Small intestine (tissue), 7 donors: ENCODE results near the gene NPAS1. TPM values are rescaled to one million over a fixed set of nuclear protein-coding genes. Genes with fewer than 3 reads are reported as not detected.
A peak's percentile ranks its signal among the peaks of the same experiment; 100 is the strongest.

Experiments used
- DNase-seq, 2 donors: peaks; one replicate each; pipeline versions ENCODE4 v3.0.0 to v3.0.0-alpha.2; 2013
- FAIRE-seq: peaks from 2 replicates; lab custom pipeline; 2012; peaks lifted over from hg19 to GRCh38; lab: Jason Lieb, UNC
- H3K27ac ChIP-seq, 3 donors: one replicate each; pipeline ENCODE4 v1.5.1; 2013; ENCODE audit warnings: low read length in 2 of 3, mild to moderate bottlenecking in 2 of 3, control low read depth in 1 of 3, inconsistent platforms in 1 of 3, low read depth in 1 of 3, moderate library complexity in 1 of 3
- H3K27me3 ChIP-seq, 3 donors: one replicate each; pipeline ENCODE4 v1.6.1; 2013; ENCODE audit warnings: low read length in 3 of 3, inconsistent platforms in 1 of 3; ENCODE audit not compliant: control insufficient read depth in 3 of 3, insufficient read depth in 3 of 3
- H3K36me3 ChIP-seq, 3 donors: one replicate each; pipeline ENCODE4 v1.6.1; 2013; ENCODE audit warnings: low read length in 3 of 3, inconsistent platforms in 1 of 3, low read depth in 1 of 3, mild to moderate bottlenecking in 1 of 3, moderate library complexity in 1 of 3; ENCODE audit not compliant: control insufficient read depth in 3 of 3, insufficient read depth in 2 of 3
- H3K4me1 ChIP-seq, 3 donors: one replicate each; pipeline ENCODE4 v1.6.1; 2013; ENCODE audit warnings: low read length in 2 of 3, inconsistent platforms in 1 of 3, low read depth in 1 of 3, mild to moderate bottlenecking in 1 of 3, moderate library complexity in 1 of 3; ENCODE audit not compliant: control insufficient read depth in 3 of 3, insufficient read depth in 2 of 3
- H3K4me3 ChIP-seq, 3 donors: one replicate each; pipeline ENCODE4 v1.5.1; 2013; ENCODE audit warnings: low read length in 3 of 3, control low read depth in 1 of 3, inconsistent platforms in 1 of 3, low read depth in 1 of 3, mild to moderate bottlenecking in 1 of 3, moderate library complexity in 1 of 3
- H3K9me3 ChIP-seq, 2 donors: one replicate each; pipeline ENCODE4 v1.6.1; 2013; ENCODE audit warnings: low read depth in 1 of 2, low read length in 1 of 2; ENCODE audit not compliant: control insufficient read depth in 2 of 2, insufficient read depth in 1 of 2
- WGBS, 3 donors: extraction: QIAGEN DNeasy Blood & Tissue Kit; methylation state at CpG; one replicate each; pipeline ENCODE4 v1.1.7; 2013; 5-methylcytosine and 5-hydroxymethylcytosine counted together
- polyA plus RNA-seq, 4 donors: library from polyadenylated mRNA; stranded (reverse) in 3 of 4; unstranded in 1 of 4; fragments of 200-250 nt in 3 of 4; fragments of 120-200 nt in 1 of 4; gene quantifications; one replicate each; pipeline versions ENCODE4 v1.2.1 to v1.2.3, GENCODE V29; 2013
- donor health status: healthy with polysubstance abuse.
- donor health status: control.
- donor health status: control.
- donor health status: Bipolar disorder and iron deficiency.
- donor health status: healthy.

The NPAS1 gene
- polyA plus RNA-seq, 4 donors, result 0.24 to 0.44 TPM; not detected in 2

GRCh38 chr19:46995492-46995891 lies 24.1 kb upstream of the NPAS1 start:
- H3K27me3 ChIP-seq, result no peaks in the 10 kb centered on the region
- H3K36me3 ChIP-seq, result peaks cover 10 to 93% (median 12%) of the 10 kb centered on the region in 3 donors
- 92 to 96% (median 93%) methylated on average over 7 of the region's 7 CpGs for WGBS, 3 donors
- H3K4me1 ChIP-seq, result peaks cover 0 to 8% (median 0%) of the 10 kb centered on the region in 3 donors
- FAIRE-seq, result no peak
- no peak overlapping the region for H3K27ac ChIP-seq
- H3K9me3 ChIP-seq, result no peaks in the 10 kb centered on the region
- no peak overlapping the region for H3K4me3 ChIP-seq
- DNase-seq, result no peak

GRCh38 chr19:46998445-46999125 lies 21.1 kb upstream of the NPAS1 start:
- no peak overlapping the region for H3K4me3 ChIP-seq
- no peak overlapping the region for H3K27ac ChIP-seq
- DNase-seq (no peak), FAIRE-seq (no peak)
- no peaks in the 10 kb centered on the region for H3K9me3 ChIP-seq
- peaks cover 0 to 6% (median 3%) of the 10 kb centered on the region in 3 donors for H3K27me3 ChIP-seq
- WGBS, 3 donors, result 92 to 96% (median 94%) methylated on average over 21 to 22 of the region's 22 CpGs
- H3K4me1 ChIP-seq, result no peaks in the 10 kb centered on the region
- H3K36me3 ChIP-seq, result peaks cover 9 to 95% (median 22%) of the 10 kb centered on the region in 3 donors

GRCh38 chr19:46999377-46999776 lies 20.3 kb upstream of the NPAS1 start:
- WGBS, 3 donors, result 90 to 92% (median 91%) methylated on average over 7 of the region's 7 CpGs
- DNase-seq, result no peak
- no peak for FAIRE-seq

GRCh38 chr19:46999878-47000277 lies 19.8 kb upstream of the NPAS1 start:
- DNase-seq (no peak), FAIRE-seq (no peak)
- Histone ChIP-seq H3K27me3 (peaks cover 0 to 11% (median 4%) of the 10 kb centered on the region in 3 donors), H3K4me3 (no peak overlapping the region), H3K4me1 (peaks cover 0 to 5% (median 0%) of the 10 kb centered on the region in 3 donors), H3K9me3 (no peaks in the 10 kb centered on the region), H3K36me3 (peaks cover 8 to 82% (median 22%) of the 10 kb centered on the region in 3 donors), H3K27ac (no peak overlapping the region)
- 93 to 98% (median 96%) methylated on average over 14 of the region's 14 CpGs for WGBS, 3 donors

More at GRCh38 chr19:46999377-46999776, 20.3 kb upstream of the NPAS1 start:
- H3K36me3 ChIP-seq, result peaks cover 8 to 87% (median 22%) of the 10 kb centered on the region in 3 donors
- H3K9me3 ChIP-seq, result no peaks in the 10 kb centered on the region
- peaks cover 0 to 5% (median 0%) of the 10 kb centered on the region in 3 donors for H3K4me1 ChIP-seq
- H3K27me3 ChIP-seq, result peaks cover 0 to 11% (median 4%) of the 10 kb centered on the region in 3 donors
- H3K4me3 ChIP-seq, result no peak overlapping the region
- H3K27ac ChIP-seq, result no peak overlapping the region

GRCh38 chr19:47000373-47000772 lies 19.3 kb upstream of the NPAS1 start:
- Histone ChIP-seq H3K9me3 (no peaks in the 10 kb centered on the region), H3K4me1 (peaks cover 0 to 5% (median 0%) of the 10 kb centered on the region in 3 donors), H3K27me3 (peaks cover 0 to 16% (median 4%) of the 10 kb centered on the region in 3 donors), H3K36me3 (peaks cover 8 to 83% (median 22%) of the 10 kb centered on the region in 3 donors), H3K27ac (no peak overlapping the region), H3K4me3 (no peak overlapping the region)
- FAIRE-seq, result no peak
- WGBS, 3 donors, result 95 to 97% (median 95%) methylated on average over 18 of the region's 18 CpGs
- DNase-seq, result no peak

- WGBS, 3 donors, result 78 to 94% (median 94%) methylated on average over 9 to 11 of the region's 11 CpGs
- peaks cover 6 to 72% (median 22%) of the 10 kb centered on the region in 3 donors for H3K36me3 ChIP-seq
- no peak overlapping the region for H3K27ac ChIP-seq
- H3K4me3 ChIP-seq, result no peak overlapping the region
- H3K4me1 ChIP-seq, result peaks cover 0 to 5% (median 0%) of the 10 kb centered on the region in 3 donors
- peaks cover 0 to 21% (median 4%) of the 10 kb centered on the region in 3 donors for H3K27me3 ChIP-seq
- peaks cover 0 to 4% of the 10 kb centered on the region in 2 donors for H3K9me3 ChIP-seq
- FAIRE-seq, result no peak
- no peak for DNase-seq
Observed at GRCh38 chr19:47001584-47001983, 18.1 kb upstream of the NPAS1 start.

- 43 to 70% (median 58%) methylated on average over 23 of the region's 23 CpGs for WGBS, 3 donors
- Histone ChIP-seq H3K27me3 (peaks cover 0 to 21% (median 4%) of the 10 kb centered on the region in 3 donors), H3K4me3 (no peak overlapping the region), H3K4me1 (peaks cover 0 to 5% (median 0%) of the 10 kb centered on the region in 3 donors), H3K36me3 (peaks cover 6 to 66% (median 22%) of the 10 kb centered on the region in 3 donors), H3K27ac (no peak overlapping the region), H3K9me3 (peaks cover 0 to 4% of the 10 kb centered on the region in 2 donors)
- FAIRE-seq (no peak), DNase-seq (peak in 1 of 2 donors; percentile 40)
Observed at GRCh38 chr19:47002106-47002766, 17.4 kb upstream of the NPAS1 start.

GRCh38 chr19:47002853-47003610 lies 16.6 kb upstream of the NPAS1 start:
- Histone ChIP-seq H3K4me3 (no peak overlapping the region), H3K36me3 (peaks cover 5 to 59% (median 22%) of the 10 kb centered on the region in 3 donors), H3K9me3 (peaks cover 0 to 4% of the 10 kb centered on the region in 2 donors), H3K27ac (no peak overlapping the region), H3K27me3 (peaks cover 0 to 22% (median 4%) of the 10 kb centered on the region in 3 donors), H3K4me1 (peaks cover 0 to 5% (median 0%) of the 10 kb centered on the region in 3 donors)
- DNase-seq, result no peak
- WGBS, 3 donors, result 75 to 78% (median 75%) methylated on average over 25 to 26 of the region's 26 CpGs
- no peak for FAIRE-seq
